ENCODE data around the gene VEPH1. TPM values are rescaled to one million over a fixed set of nuclear protein-coding genes. Genes with fewer than 3 reads are reported as not detected.

The VEPH1 gene
- total and polyA plus RNA-seq, 7 experiments from 2014 or later = 0.22 to 0.48 TPM; not detected in 5

GRCh38 chr3:157375342-157375986, 127.8 kb downstream of the VEPH1 start:
- H3K27ac Mint-ChIP-seq = no peak overlapping the region
- peaks cover 0 to 3% (median 0%) of the 10 kb centered on the region in 7 donors for H3K4me1 Mint-ChIP-seq
- CTCF ChIA-PET = no interaction called here

GRCh38 chr3:157374933-157375332, 128.3 kb downstream of the VEPH1 start:
- H3K4me3 ChIP-seq (ENCODE audit: low read length) = no peak overlapping the region
- POLR2A ChIA-PET = no interaction called here
- H3K9me3 ChIP-seq (ENCODE audit: control insufficient read depth in 2 of 3, low read length in 3 of 3) = no peaks in the 10 kb centered on the region
- Mint-ChIP-seq H3K4me3 (no peak overlapping the region), H3K27ac (no peak overlapping the region), H3K36me3 (no peaks in the 10 kb centered on the region), H3K9me3 (peaks cover 0 to 2% (median 0%) of the 10 kb centered on the region in 11 donors), H3K4me1 (peaks cover 0 to 1% (median 0%) of the 10 kb centered on the region in 7 donors), H3K27me3 (no peaks in the 10 kb centered on the region)
- ATAC-seq (no peak), DNase-seq (no peak)
- CTCF ChIA-PET = no interaction called here
- no peaks in the 10 kb centered on the region for H3K27me3 ChIP-seq (ENCODE audit: control insufficient read depth in 2 of 2, insufficient read depth in 2 of 2, low read length in 2 of 2)
- no peaks in the 10 kb centered on the region for H3K4me1 ChIP-seq (ENCODE audit: control insufficient read depth in 2 of 2, insufficient read depth in 2 of 2, low read length in 2 of 2)
- intact Hi-C loops (cut with micrococcal nuclease) = no loop called here
- H3K27ac ChIP-seq (ENCODE audit: low read depth, low read length) = no peak overlapping the region
- no peaks in the 10 kb centered on the region for H3K36me3 ChIP-seq (ENCODE audit: control insufficient read depth in 2 of 3, insufficient read depth in 3 of 3, low read length in 3 of 3)

More at GRCh38 chr3:157375342-157375986, 127.8 kb downstream of the VEPH1 start:
- Mint-ChIP-seq H3K27me3 (no peaks in the 10 kb centered on the region), H3K36me3 (no peaks in the 10 kb centered on the region), H3K9me3 (peaks cover 0 to 2% (median 0%) of the 10 kb centered on the region in 11 donors), H3K4me3 (no peak overlapping the region)
- POLR2A ChIA-PET = no interaction called here
- no peak overlapping the region for H3K4me3 ChIP-seq (ENCODE audit: low read length)
- no peaks in the 10 kb centered on the region for H3K27me3 ChIP-seq (ENCODE audit: control insufficient read depth in 2 of 2, insufficient read depth in 2 of 2, low read length in 2 of 2)
- H3K36me3 ChIP-seq (ENCODE audit: control insufficient read depth in 2 of 3, insufficient read depth in 3 of 3, low read length in 3 of 3) = no peaks in the 10 kb centered on the region
- no peaks in the 10 kb centered on the region for H3K4me1 ChIP-seq (ENCODE audit: control insufficient read depth in 2 of 2, insufficient read depth in 2 of 2, low read length in 2 of 2)
- ATAC-seq = no peak
- intact Hi-C loops (cut with micrococcal nuclease) = no loop called here
- H3K27ac ChIP-seq (ENCODE audit: low read depth, low read length) = no peak overlapping the region
- DNase-seq = no peak
- H3K9me3 ChIP-seq (ENCODE audit: control insufficient read depth in 2 of 3, low read length in 3 of 3) = no peaks in the 10 kb centered on the region

DNA sequence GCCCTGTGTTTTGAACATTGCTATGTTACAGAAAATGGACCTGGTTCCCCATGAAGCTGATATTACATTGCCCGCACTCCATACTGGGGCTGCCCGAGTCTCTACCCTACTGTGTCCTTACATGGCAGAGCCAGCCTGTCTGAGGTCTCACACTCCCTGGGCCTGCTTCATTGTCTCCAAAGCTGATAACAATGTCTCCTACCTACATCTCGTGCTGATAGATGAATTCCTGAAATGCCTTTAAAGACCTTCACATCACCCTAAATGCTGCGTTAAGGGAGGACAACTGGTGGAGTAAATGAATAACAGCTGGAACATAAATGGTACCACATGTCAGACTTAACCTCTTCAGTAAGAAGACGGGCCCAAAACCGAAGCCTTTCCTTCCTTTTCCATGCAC, 129.4 kb downstream of the VEPH1 start:
- Histone ChIP-seq H3K9me3 (ENCODE audit: control insufficient read depth in 2 of 3, low read length in 3 of 3) (no peaks in the 10 kb centered on the region), H3K27ac (ENCODE audit: low read depth, low read length) (no peak overlapping the region), H3K4me3 (ENCODE audit: low read length) (no peak overlapping the region), H3K4me1 (ENCODE audit: control insufficient read depth in 2 of 2, insufficient read depth in 2 of 2, low read length in 2 of 2) (no peaks in the 10 kb centered on the region), H3K27me3 (ENCODE audit: control insufficient read depth in 2 of 2, insufficient read depth in 2 of 2, low read length in 2 of 2) (no peaks in the 10 kb centered on the region), H3K36me3 (ENCODE audit: control insufficient read depth in 2 of 3, insufficient read depth in 3 of 3, low read length in 3 of 3) (no peaks in the 10 kb centered on the region)
- Mint-ChIP-seq H3K27ac (no peak overlapping the region), H3K36me3 (no peaks in the 10 kb centered on the region), H3K9me3 (peaks cover 0 to 2% (median 0%) of the 10 kb centered on the region in 11 donors), H3K27me3 (no peaks in the 10 kb centered on the region), H3K4me3 (no peak overlapping the region), H3K4me1 (peaks cover 0 to 1% (median 0%) of the 10 kb centered on the region in 7 donors)
- CTCF ChIA-PET = no interaction called here
- intact Hi-C loops (cut with micrococcal nuclease) = no loop called here
- ATAC-seq (no peak), DNase-seq (no peak)
- POLR2A ChIA-PET = no interaction called here

DNA sequence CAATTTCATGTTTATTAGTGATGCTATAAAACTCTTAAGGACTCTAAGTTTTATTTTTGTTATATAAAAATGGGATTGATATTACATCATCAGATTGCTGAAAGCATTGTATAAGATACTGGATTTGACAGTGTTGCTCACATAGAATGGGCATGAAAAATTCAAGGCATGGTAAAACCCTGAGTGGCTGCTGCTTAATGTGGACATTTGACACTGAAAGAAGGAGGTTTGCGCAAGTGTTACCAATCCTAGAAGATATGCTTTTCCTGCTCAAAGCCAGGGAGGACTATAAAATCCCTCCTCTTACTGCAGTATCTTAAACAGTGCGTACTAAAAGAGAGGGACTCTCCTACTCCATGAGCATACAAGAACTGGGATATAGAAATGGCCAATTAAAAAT, 132.3 kb downstream of the VEPH1 start:
- H3K27me3 ChIP-seq (ENCODE audit: control insufficient read depth in 2 of 2, insufficient read depth in 2 of 2, low read length in 2 of 2) = no peaks in the 10 kb centered on the region
- H3K27ac ChIP-seq (ENCODE audit: low read depth, low read length) = no peak overlapping the region
- H3K4me1 Mint-ChIP-seq = no peaks in the 10 kb centered on the region
- POLR2A ChIA-PET = no interaction called here
- no peak overlapping the region for H3K4me3 Mint-ChIP-seq
- H3K9me3 ChIP-seq (ENCODE audit: control insufficient read depth in 2 of 3, low read length in 3 of 3) = no peaks in the 10 kb centered on the region
- H3K36me3 ChIP-seq (ENCODE audit: control insufficient read depth in 2 of 3, insufficient read depth in 3 of 3, low read length in 3 of 3) = no peaks in the 10 kb centered on the region
- ATAC-seq (no peak), DNase-seq (no peak)
- peaks cover 0 to 2% (median 0%) of the 10 kb centered on the region in 11 donors for H3K9me3 Mint-ChIP-seq
- H3K27me3 Mint-ChIP-seq = no peaks in the 10 kb centered on the region
- intact Hi-C loops (cut with micrococcal nuclease) = no loop called here
- no peaks in the 10 kb centered on the region for H3K36me3 Mint-ChIP-seq
- no peak overlapping the region for H3K27ac Mint-ChIP-seq
- CTCF ChIA-PET = interaction anchor here (0.6 kb wide), 1 partner anchor 1327 kb away, joined by 3 read pairs; no protein-coding TSS in a partner anchor
- no peak overlapping the region for H3K4me3 ChIP-seq (ENCODE audit: low read length)
- no peaks in the 10 kb centered on the region for H3K4me1 ChIP-seq (ENCODE audit: control insufficient read depth in 2 of 2, insufficient read depth in 2 of 2, low read length in 2 of 2)

GRCh38 chr3:157369727-157370421, 133.3 kb downstream of the VEPH1 start:
- Mint-ChIP-seq H3K4me3 (no peak overlapping the region), H3K4me1 (no peaks in the 10 kb centered on the region), H3K27ac (no peak overlapping the region), H3K9me3 (peaks cover 0 to 2% (median 0%) of the 10 kb centered on the region in 11 donors), H3K36me3 (no peaks in the 10 kb centered on the region), H3K27me3 (no peaks in the 10 kb centered on the region)
- ChIA-PET POLR2A (no interaction called here), CTCF (no interaction called here)
- Histone ChIP-seq H3K4me3 (ENCODE audit: low read length) (no peak overlapping the region), H3K27me3 (ENCODE audit: control insufficient read depth in 2 of 2, insufficient read depth in 2 of 2, low read length in 2 of 2) (no peaks in the 10 kb centered on the region), H3K36me3 (ENCODE audit: control insufficient read depth in 2 of 3, insufficient read depth in 3 of 3, low read length in 3 of 3) (no peaks in the 10 kb centered on the region), H3K4me1 (ENCODE audit: control insufficient read depth in 2 of 2, insufficient read depth in 2 of 2, low read length in 2 of 2) (no peaks in the 10 kb centered on the region), H3K27ac (ENCODE audit: low read depth, low read length) (no peak overlapping the region), H3K9me3 (ENCODE audit: control insufficient read depth in 2 of 3, low read length in 3 of 3) (no peaks in the 10 kb centered on the region)
- ATAC-seq (no peak), DNase-seq (no peak)
- intact Hi-C loops (cut with micrococcal nuclease) = no loop called here

DNA sequence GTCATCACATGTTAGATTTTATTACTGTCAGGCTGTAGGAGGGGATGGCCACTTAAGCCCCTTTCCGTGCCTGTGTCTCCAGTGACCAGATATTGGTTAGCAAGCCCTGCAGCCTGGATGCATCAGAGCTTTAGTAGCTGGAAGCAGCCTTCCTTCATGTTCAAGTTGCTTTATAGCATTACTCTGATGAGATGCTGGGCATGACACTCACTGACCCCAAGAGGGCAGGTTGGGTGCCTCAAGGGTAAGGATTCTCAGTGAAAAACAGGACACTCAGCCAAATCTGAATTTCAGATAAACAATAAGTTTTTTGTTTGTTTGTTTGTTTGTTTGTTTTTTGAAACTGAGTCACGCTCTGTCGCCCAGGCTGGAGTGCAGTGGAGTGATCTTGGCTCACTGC, 135.0 kb downstream of the VEPH1 start:
- Histone ChIP-seq H3K27me3 (ENCODE audit: control insufficient read depth in 2 of 2, insufficient read depth in 2 of 2, low read length in 2 of 2) (no peaks in the 10 kb centered on the region), H3K27ac (ENCODE audit: low read depth, low read length) (no peak overlapping the region), H3K9me3 (ENCODE audit: control insufficient read depth in 2 of 3, low read length in 3 of 3) (no peaks in the 10 kb centered on the region), H3K4me1 (ENCODE audit: control insufficient read depth in 2 of 2, insufficient read depth in 2 of 2, low read length in 2 of 2) (no peaks in the 10 kb centered on the region), H3K4me3 (ENCODE audit: low read length) (no peak overlapping the region), H3K36me3 (ENCODE audit: control insufficient read depth in 2 of 3, insufficient read depth in 3 of 3, low read length in 3 of 3) (no peaks in the 10 kb centered on the region)
- Mint-ChIP-seq H3K4me3 (no peak overlapping the region), H3K27ac (no peak overlapping the region), H3K4me1 (no peaks in the 10 kb centered on the region), H3K27me3 (peaks cover 0 to 2% (median 0%) of the 10 kb centered on the region in 5 donors), H3K36me3 (no peaks in the 10 kb centered on the region), H3K9me3 (peaks cover 0 to 2% (median 0%) of the 10 kb centered on the region in 11 donors)
- DNase-seq (no peak), ATAC-seq (no peak)
- ChIA-PET POLR2A (no interaction called here), CTCF (no interaction called here)
- intact Hi-C loops (cut with micrococcal nuclease) = no loop called here

- DNase-seq = no peak
- Mint-ChIP-seq H3K36me3 (no peaks in the 10 kb centered on the region), H3K27me3 (peaks cover 0 to 4% (median 0%) of the 10 kb centered on the region in 5 donors), H3K9me3 (peaks cover 0 to 2% (median 0%) of the 10 kb centered on the region in 11 donors), H3K27ac (no peak overlapping the region), H3K4me3 (no peak overlapping the region), H3K4me1 (no peaks in the 10 kb centered on the region)
- ChIA-PET CTCF (no interaction called here), POLR2A (no interaction called here)
- H3K9me3 ChIP-seq (ENCODE audit: control insufficient read depth in 2 of 3, low read length in 3 of 3) = no peaks in the 10 kb centered on the region
- no peak overlapping the region for H3K4me3 ChIP-seq (ENCODE audit: low read length)
- ATAC-seq = no peak
- H3K36me3 ChIP-seq (ENCODE audit: control insufficient read depth in 2 of 3, insufficient read depth in 3 of 3, low read length in 3 of 3) = no peaks in the 10 kb centered on the region
- H3K27me3 ChIP-seq (ENCODE audit: control insufficient read depth in 2 of 2, insufficient read depth in 2 of 2, low read length in 2 of 2) = no peaks in the 10 kb centered on the region
- intact Hi-C loops (cut with micrococcal nuclease) = no loop called here
- no peak overlapping the region for H3K27ac ChIP-seq (ENCODE audit: low read depth, low read length)
- no peaks in the 10 kb centered on the region for H3K4me1 ChIP-seq (ENCODE audit: control insufficient read depth in 2 of 2, insufficient read depth in 2 of 2, low read length in 2 of 2)
These were observed 139.8 kb downstream of the VEPH1 start for GRCh38 chr3:157363393-157363792.
